Retinal pigment epithelial cell (primary cell): ENCODE measurements around the gene RBKS.
A peak's percentile ranks its signal among the peaks of the same experiment; 100 is the strongest.

Experiments used
- DNase-seq: peaks from one replicate; pipeline ENCODE4 v3.0.0-alpha.2; 2010; ENCODE audit warnings: low read depth
- H3K4me3 ChIP-seq: 2 replicates; pipeline ENCODE4 v1.5.1; 2011; ENCODE audit warnings: mild to moderate bottlenecking, low read length, control low read depth, moderate library complexity
- TF ChIP-seq, protein P1 (sequence below): conservative IDR thresholded peaks from 2 replicates; pipeline ENCODE4 v1.5.1; 2011; ENCODE audit warnings: low read depth, low read length, control low read depth, inconsistent platforms

Gene RBKS

DNA sequence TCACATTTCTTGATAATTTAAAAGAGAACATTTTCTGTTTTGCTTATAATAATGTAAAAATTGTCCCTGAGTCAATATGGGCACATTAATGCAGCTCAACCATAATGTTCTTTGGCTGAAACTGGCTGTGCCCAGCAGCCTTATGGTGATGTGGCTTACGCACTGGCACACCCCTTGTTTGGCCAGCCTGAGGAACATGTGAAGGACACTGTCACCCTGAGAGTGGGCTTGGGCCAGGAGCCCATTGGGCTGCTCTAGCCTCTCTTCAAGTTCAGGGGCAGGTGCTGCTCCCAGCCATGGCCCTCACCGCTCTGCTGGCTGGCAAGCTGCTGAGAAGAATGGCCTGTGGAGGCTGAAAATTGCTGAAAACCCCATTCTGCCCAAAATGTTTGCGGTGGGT lies 81.2 kb downstream of the RBKS start:
- no peak for DNase-seq
- TF ChIP-seq, protein P1, sequence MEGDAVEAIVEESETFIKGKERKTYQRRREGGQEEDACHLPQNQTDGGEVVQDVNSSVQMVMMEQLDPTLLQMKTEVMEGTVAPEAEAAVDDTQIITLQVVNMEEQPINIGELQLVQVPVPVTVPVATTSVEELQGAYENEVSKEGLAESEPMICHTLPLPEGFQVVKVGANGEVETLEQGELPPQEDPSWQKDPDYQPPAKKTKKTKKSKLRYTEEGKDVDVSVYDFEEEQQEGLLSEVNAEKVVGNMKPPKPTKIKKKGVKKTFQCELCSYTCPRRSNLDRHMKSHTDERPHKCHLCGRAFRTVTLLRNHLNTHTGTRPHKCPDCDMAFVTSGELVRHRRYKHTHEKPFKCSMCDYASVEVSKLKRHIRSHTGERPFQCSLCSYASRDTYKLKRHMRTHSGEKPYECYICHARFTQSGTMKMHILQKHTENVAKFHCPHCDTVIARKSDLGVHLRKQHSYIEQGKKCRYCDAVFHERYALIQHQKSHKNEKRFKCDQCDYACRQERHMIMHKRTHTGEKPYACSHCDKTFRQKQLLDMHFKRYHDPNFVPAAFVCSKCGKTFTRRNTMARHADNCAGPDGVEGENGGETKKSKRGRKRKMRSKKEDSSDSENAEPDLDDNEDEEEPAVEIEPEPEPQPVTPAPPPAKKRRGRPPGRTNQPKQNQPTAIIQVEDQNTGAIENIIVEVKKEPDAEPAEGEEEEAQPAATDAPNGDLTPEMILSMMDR, result no peak
- no peak overlapping the region for H3K4me3 ChIP-seq

DNA sequence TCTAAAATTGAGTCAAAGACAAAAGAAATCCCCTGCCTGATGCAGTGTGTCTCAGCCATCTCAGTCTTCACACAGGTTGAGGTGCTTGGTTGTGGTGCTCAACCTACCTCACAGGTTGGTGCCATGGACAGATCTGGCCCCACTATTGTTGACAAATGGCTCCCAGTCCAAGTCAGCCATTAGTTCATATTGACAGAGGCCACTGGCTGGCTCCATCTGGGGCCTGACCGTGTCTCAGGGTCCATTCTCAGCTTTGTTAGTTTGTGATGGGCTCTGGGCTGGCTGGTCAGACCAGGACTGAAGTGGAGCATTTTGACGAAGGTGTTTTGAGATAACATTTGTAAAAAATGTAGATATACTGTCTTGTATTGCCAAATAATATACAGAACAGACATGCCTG lies 81.8 kb downstream of the RBKS start:
- TF ChIP-seq, protein P1, result no peak
- DNase-seq, result no peak
- H3K4me3 ChIP-seq, result no peak overlapping the region

DNA sequence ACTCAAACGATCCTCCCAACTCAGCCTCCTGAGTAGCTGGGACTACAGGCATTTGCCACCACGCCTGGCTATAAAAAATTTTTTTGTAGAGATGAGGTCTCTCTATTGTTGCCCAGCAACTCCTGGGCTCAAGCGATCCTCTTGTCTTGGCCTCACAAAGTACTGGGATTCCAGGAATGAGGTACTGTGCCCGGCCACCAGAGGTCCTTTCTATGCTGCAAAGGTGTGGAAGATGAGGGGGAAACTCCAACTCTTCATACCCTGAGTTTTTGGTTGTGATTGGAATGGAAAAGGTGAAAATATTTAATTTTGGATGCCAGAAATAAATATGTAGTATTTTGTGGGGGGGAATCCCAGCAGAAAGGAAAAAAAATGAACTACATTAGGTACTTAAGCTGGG lies 82.7 kb downstream of the RBKS start:
- H3K4me3 ChIP-seq, result no peak overlapping the region
- DNase-seq, result no peak
- TF ChIP-seq, protein P1, result peak; percentile 70

DNA sequence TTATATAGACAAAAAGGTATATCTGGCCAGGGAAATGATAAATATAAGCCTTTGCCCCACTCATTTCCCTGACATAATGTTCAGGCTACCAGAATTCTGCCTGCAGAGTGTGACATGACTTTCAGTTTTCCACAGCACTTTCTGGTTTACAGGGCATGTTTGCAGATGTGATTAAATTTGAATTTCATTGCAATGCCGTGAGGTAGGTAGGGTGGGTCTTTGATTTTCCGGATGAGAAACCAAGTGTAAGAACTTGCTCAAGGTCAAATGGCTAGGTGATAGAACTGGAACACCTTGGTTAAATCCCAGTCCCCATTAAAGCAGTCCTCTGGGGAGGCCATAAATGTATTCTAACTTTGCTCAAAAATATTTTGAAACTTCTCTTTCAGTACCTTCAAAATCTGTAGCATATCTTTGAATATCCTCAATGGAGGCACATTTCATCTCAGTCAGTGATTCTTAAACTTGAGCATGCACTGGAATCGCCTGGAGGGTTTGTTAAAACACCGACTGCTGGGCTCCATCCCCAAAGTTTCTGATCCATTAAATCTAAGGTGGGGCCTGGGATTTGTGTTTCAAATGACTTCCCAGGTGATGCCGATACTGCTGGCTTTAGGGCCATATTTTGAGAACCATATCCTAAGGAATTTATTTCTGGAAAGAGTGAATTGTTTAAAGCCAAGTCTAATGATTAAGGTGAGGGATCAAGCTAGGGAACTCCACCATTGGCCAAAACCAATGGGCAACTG lies 83.7 kb downstream of the RBKS start:
- no peak overlapping the region for H3K4me3 ChIP-seq
- DNase-seq, result no peak
- TF ChIP-seq, protein P1, result no peak

DNA sequence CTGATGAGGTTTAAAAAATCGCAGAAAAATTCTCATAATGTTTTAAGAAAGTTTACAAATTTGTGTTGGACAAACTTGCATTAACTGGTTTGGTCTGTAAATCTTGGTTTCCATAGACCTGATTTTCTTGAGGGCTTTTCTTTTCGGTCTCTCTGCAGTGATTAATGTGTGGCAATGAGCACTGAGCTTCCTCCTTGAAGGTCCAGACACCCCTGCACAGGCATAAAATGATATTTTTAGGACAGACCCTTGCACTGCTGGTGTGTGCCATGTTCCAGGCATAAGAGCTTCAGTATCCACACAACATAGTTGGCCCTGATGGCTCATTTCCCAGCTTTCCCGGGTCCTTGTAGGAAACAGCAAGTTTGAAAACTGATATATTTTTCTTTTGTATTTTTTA lies 85.0 kb downstream of the RBKS start:
- TF ChIP-seq, protein P1, result no peak
- no peak overlapping the region for H3K4me3 ChIP-seq
- DNase-seq, result no peak

- H3K4me3 ChIP-seq, result no peak overlapping the region
- no peak for DNase-seq
- TF ChIP-seq, protein P1, result no peak
Observed at GRCh38 chr2:27804146-27804545, 86.0 kb downstream of the RBKS start.

DNA sequence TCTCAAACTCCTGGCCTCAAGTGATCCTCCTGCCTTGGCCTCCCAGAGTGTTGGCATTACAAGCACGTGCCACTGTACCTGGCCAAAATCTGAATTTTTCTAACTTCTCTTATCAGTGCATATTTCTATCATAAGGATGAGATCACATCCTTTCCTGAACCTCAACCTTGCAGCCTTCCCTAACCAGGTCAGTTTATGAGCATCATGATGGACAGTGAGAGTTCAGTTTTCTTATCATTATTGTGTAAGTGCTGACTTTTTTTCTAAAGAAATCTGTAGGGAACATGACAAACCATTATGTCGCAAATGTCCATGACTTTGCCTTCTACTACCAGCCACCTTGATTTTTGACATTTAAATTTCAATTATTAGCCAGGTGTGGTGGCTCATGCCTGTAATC lies 87.1 kb downstream of the RBKS start:
- no peak for DNase-seq
- no peak overlapping the region for H3K4me3 ChIP-seq
- TF ChIP-seq, protein P1, result no peak
